Erythroblast (primary cell): Measurements from ENCODE around the gene PCDHA8.
"Not testable (repeated sequence)": the region's sequence is repeated elsewhere in the genome, so short reads cannot be mapped to it uniquely, and the experiment has no call there.

Source experiments
- DNase-seq, 2 experiments: peaks; one replicate each; lab custom pipeline; 2025; lab: John Stamatoyannopoulos, UW
- GATA1 ChIP-seq: IDR thresholded peaks from 2 replicates; pipeline ENCODE4 v1.6.1; 2011; ENCODE audit warnings: low read depth, mild to moderate bottlenecking, control low read depth, low read length, moderate library complexity
- POLR2A ChIP-seq: IDR thresholded peaks from 2 replicates; pipeline ENCODE4 v1.6.1; 2011; ENCODE audit warnings: mild to moderate bottlenecking, low read length

PCDHA8 gene

GRCh38 chr5:140808889-140809291 lies 32.1 kb upstream of the PCDHA8 start:
- TF ChIP-seq GATA1 (no peak), POLR2A (no peak)
- no peak for DNase-seq

GRCh38 chr5:140821375-140822280 lies 19.4 kb upstream of the PCDHA8 start, which contains the start of gene PCDHA5:
PCDHA5 (plus strand) TSS chr5:140821613.
- TF ChIP-seq GATA1 = no peak
- TF ChIP-seq POLR2A = no peak
- peak; percentile 30 to 42 for DNase-seq

GRCh38 chr5:140822281-140822629 lies 18.7 kb upstream of the PCDHA8 start:
- TF ChIP-seq GATA1 (no peak), POLR2A (no peak)
- no peak for DNase-seq

- DNase-seq = not testable (repeated sequence)
Measured at GRCh38 chr5:140822969-140823368, 18.0 kb upstream of the PCDHA8 start.

- no peak for DNase-seq
- TF ChIP-seq GATA1 (no peak), POLR2A (no peak)
Measured at GRCh38 chr5:140823475-140823874, 17.5 kb upstream of the PCDHA8 start.

GRCh38 chr5:140827704-140828361 lies 13.2 kb upstream of the PCDHA8 start, which contains the start of gene PCDHA6:
PCDHA6 (plus strand) TSS chr5:140827960; CDS start chr5:140828092, 132 bp downstream.
- peak in 1 of 2 experiments; percentile 2 for DNase-seq
- TF ChIP-seq GATA1 (no peak), POLR2A (no peak)

GRCh38 chr5:140828362-140828737 lies 12.6 kb upstream of the PCDHA8 start:
- TF ChIP-seq GATA1 = no peak
- TF ChIP-seq POLR2A = no peak

GRCh38 chr5:140829511-140830501 lies 11.2 kb upstream of the PCDHA8 start:
- not testable (repeated sequence) for DNase-seq

More at GRCh38 chr5:140828362-140828737, 12.6 kb upstream of the PCDHA8 start:
- no peak for DNase-seq

- DNase-seq = peak in 1 of 2 experiments; percentile 3
- TF ChIP-seq GATA1 = no peak
Measured at GRCh38 chr5:140833993-140834392, 7.0 kb upstream of the PCDHA8 start, which contains the start of gene PCDHA7. PCDHA7 (plus strand) TSS chr5:140834269; CDS start chr5:140834384, 115 bp downstream.

GRCh38 chr5:140834439-140835008 lies 6.5 kb upstream of the PCDHA8 start:
- DNase-seq = not testable (repeated sequence)

GRCh38 chr5:140835622-140836510 lies 5.1 kb upstream of the PCDHA8 start:
- no peak for DNase-seq
- TF ChIP-seq POLR2A = no peak
- no peak for TF ChIP-seq GATA1

- no peak for DNase-seq
- TF ChIP-seq POLR2A = no peak
- TF ChIP-seq GATA1 = no peak
Measured at GRCh38 chr5:140842798-140843733, 2.1 kb downstream of the PCDHA8 start.

- DNase-seq = not testable (repeated sequence)
Measured at GRCh38 chr5:140848139-140849102, 7.4 kb downstream of the PCDHA8 start, which contains the start of gene PCDHA9. PCDHA9 (plus strand) TSS chr5:140848382; CDS start chr5:140848496, 114 bp downstream.

GRCh38 chr5:140849831-140850634 lies 9.0 kb downstream of the PCDHA8 start:
- DNase-seq = not testable (repeated sequence)
